HEK293 (cell line): ENCODE data around the gene SYNE1.
A peak's percentile ranks its signal among the peaks of the same experiment; 100 is the strongest.

Experiments used
- CTCF ChIA-PET: fragments of 350-600 bp; formaldehyde crosslinking; extraction: SDS; loops from one replicate; lab custom pipeline; 2021; ENCODE audit warnings: antibody characterized with exemption; lab: Yijun Ruan, JAX
- POLR2A ChIA-PET: fragments of 300-600 bp; formaldehyde crosslinking; extraction: SDS; loops from one replicate; lab custom pipeline; 2020; ENCODE audit warnings: antibody characterized with exemption, inconsistent platforms; lab: Yijun Ruan, JAX
- H3K27ac ChIP-seq: fragments of 200-500 bp; sonication (Bioruptor generic); 2 replicates; pipeline ENCODE4 v1.5.1; 2014; ENCODE audit warnings: low read depth, low read length, control low read depth, inconsistent platforms; ENCODE audit errors: extremely low read depth
- H3K36me3 ChIP-seq, 2 experiments: fragments of 200-500 bp in 1 of 2; sonication (Bioruptor generic) in 1 of 2; 1 replicate in 1 of 2; 2 replicates in 1 of 2; pipeline ENCODE4 v1.5.1; 2014 to 2017; ENCODE audit warnings: inconsistent platforms in 2 of 2, low read length in 2 of 2; ENCODE audit not compliant: control insufficient read depth in 2 of 2, insufficient read depth in 1 of 2
- H3K4me1 ChIP-seq: fragments of 200-500 bp; sonication (Bioruptor generic); 2 replicates; pipeline ENCODE4 v1.5.1; 2014; ENCODE audit warnings: mild to moderate bottlenecking, low read length, inconsistent platforms; ENCODE audit not compliant: control insufficient read depth, insufficient read depth
- H3K4me3 ChIP-seq: 2 replicates; pipeline ENCODE4 v1.5.1; 2011; ENCODE audit warnings: low read depth, mild to moderate bottlenecking, control low read depth, low read length, moderate library complexity
- H3K9me3 ChIP-seq: fragments of 200-500 bp; sonication (Bioruptor generic); 2 replicates; pipeline ENCODE4 v1.5.1; 2014; ENCODE audit warnings: low read depth, low read length, inconsistent platforms; ENCODE audit not compliant: control insufficient read depth, insufficient read depth
- FEZF1 ChIP-seq: fragments of 450-650 bp; formaldehyde crosslinking; IDR thresholded peaks from 2 replicates; pipeline ENCODE4 v1.5.1; 2016; ENCODE audit warnings: missing biosample characterization, missing genetic modification characterization
- GFI1B ChIP-seq: fragments of 450-650 bp; formaldehyde crosslinking; IDR thresholded peaks from 2 replicates; pipeline ENCODE4 v1.5.1; 2016; ENCODE audit warnings: missing biosample characterization, missing genetic modification characterization
- GLIS2 ChIP-seq: fragments of 450-650 bp; formaldehyde crosslinking; IDR thresholded peaks from 2 replicates; pipeline ENCODE4 v1.5.1; 2016; ENCODE audit warnings: missing biosample characterization, missing genetic modification characterization
- KLF16 ChIP-seq: fragments of 450-650 bp; formaldehyde crosslinking; IDR thresholded peaks from 2 replicates; pipeline ENCODE4 v1.5.1; 2017; ENCODE audit warnings: missing biosample characterization, missing genetic modification characterization
- KLF8 ChIP-seq: fragments of 450-650 bp; formaldehyde crosslinking; IDR thresholded peaks from 2 replicates; pipeline ENCODE4 v1.5.1; 2016; ENCODE audit warnings: missing biosample characterization, missing genetic modification characterization
- SETDB1 ChIP-seq: IDR thresholded peaks from one replicate; pipeline ENCODE4 v1.6.1; 2017; ENCODE audit warnings: mild to moderate bottlenecking, low read length, moderate library complexity, mixed read lengths; ENCODE audit not compliant: insufficient read length
- TRIM28 ChIP-seq: IDR thresholded peaks from 2 replicates; pipeline ENCODE4 v1.6.1; 2011; ENCODE audit warnings: low read length, control low read depth, borderline replicate concordance
- WT1 ChIP-seq: fragments of 450-650 bp; formaldehyde crosslinking; IDR thresholded peaks from 2 replicates; pipeline ENCODE4 v1.5.1; 2016; ENCODE audit warnings: missing biosample characterization, missing genetic modification characterization
- ZBTB20 ChIP-seq: fragments of 450-650 bp; formaldehyde crosslinking; IDR thresholded peaks from 2 replicates; pipeline ENCODE4 v1.5.1; 2016; ENCODE audit warnings: missing biosample characterization, missing genetic modification characterization
- ZFP37 ChIP-seq: fragments of 450-650 bp; formaldehyde crosslinking; IDR thresholded peaks from 2 replicates; pipeline ENCODE4 v1.5.1; 2016; ENCODE audit warnings: missing biosample characterization, missing genetic modification characterization
- ZFP69B ChIP-seq: fragments of 450-650 bp; formaldehyde crosslinking; IDR thresholded peaks from 2 replicates; pipeline ENCODE4 v1.5.1; 2016; ENCODE audit warnings: missing biosample characterization, missing genetic modification characterization
- ZIC2 ChIP-seq: fragments of 450-650 bp; formaldehyde crosslinking; IDR thresholded peaks from 2 replicates; pipeline ENCODE4 v1.5.1; 2016; ENCODE audit warnings: missing biosample characterization, missing genetic modification characterization
- ZNF132 ChIP-seq: fragments of 450-650 bp; formaldehyde crosslinking; IDR thresholded peaks from 2 replicates; pipeline ENCODE4 v1.5.1; 2017; ENCODE audit warnings: missing biosample characterization, missing genetic modification characterization, borderline replicate concordance
- ZNF140 ChIP-seq: fragments of 450-650 bp; formaldehyde crosslinking; IDR thresholded peaks from 2 replicates; pipeline ENCODE4 v1.5.1; 2016; ENCODE audit warnings: missing biosample characterization, missing genetic modification characterization
- ZNF157 ChIP-seq: fragments of 450-650 bp; formaldehyde crosslinking; IDR thresholded peaks from 2 replicates; pipeline ENCODE4 v1.5.1; 2016; ENCODE audit warnings: missing biosample characterization, missing genetic modification characterization
- ZNF184 ChIP-seq: fragments of 450-650 bp; IDR thresholded peaks from 2 replicates; pipeline ENCODE4 v1.5.1; 2018; ENCODE audit warnings: missing biosample characterization, mild to moderate bottlenecking, missing genetic modification characterization
- ZNF202 ChIP-seq: fragments of 450-650 bp; formaldehyde crosslinking; IDR thresholded peaks from 2 replicates; pipeline ENCODE4 v1.5.1; 2016; ENCODE audit warnings: missing biosample characterization, missing genetic modification characterization, borderline replicate concordance
- ZNF211 ChIP-seq: fragments of 450-650 bp; formaldehyde crosslinking; IDR thresholded peaks from 2 replicates; pipeline ENCODE4 v1.5.1; 2016; ENCODE audit warnings: low read depth, missing biosample characterization, missing genetic modification characterization
- ZNF354C ChIP-seq: fragments of 450-650 bp; formaldehyde crosslinking; IDR thresholded peaks from 2 replicates; pipeline ENCODE4 v1.5.1; 2016; ENCODE audit warnings: missing biosample characterization, missing genetic modification characterization, low read depth, borderline replicate concordance
- ZNF404 ChIP-seq: fragments of 450-650 bp; formaldehyde crosslinking; IDR thresholded peaks from 2 replicates; pipeline ENCODE4 v1.5.1; 2017; ENCODE audit warnings: missing biosample characterization, missing genetic modification characterization
- ZNF560 ChIP-seq: fragments of 450-650 bp; formaldehyde crosslinking; IDR thresholded peaks from 2 replicates; pipeline ENCODE4 v1.5.1; 2017; ENCODE audit warnings: missing biosample characterization, missing genetic modification characterization, borderline replicate concordance
- ZNF654 ChIP-seq: fragments of 450-650 bp; formaldehyde crosslinking; IDR thresholded peaks from 2 replicates; pipeline ENCODE4 v1.5.1; 2016; ENCODE audit warnings: low read depth, missing biosample characterization, missing genetic modification characterization
- ZNF664 ChIP-seq: fragments of 450-650 bp; formaldehyde crosslinking; IDR thresholded peaks from 2 replicates; pipeline ENCODE4 v1.5.1; 2016; ENCODE audit warnings: missing biosample characterization, missing genetic modification characterization
- ZNF843 ChIP-seq: fragments of 450-650 bp; formaldehyde crosslinking; IDR thresholded peaks from 2 replicates; pipeline ENCODE4 v1.5.1; 2016; ENCODE audit warnings: missing biosample characterization, missing genetic modification characterization
- ZXDB ChIP-seq: fragments of 450-650 bp; formaldehyde crosslinking; IDR thresholded peaks from 2 replicates; pipeline ENCODE4 v1.5.1; 2016; ENCODE audit warnings: missing biosample characterization, missing genetic modification characterization
- TF ChIP-seq, protein P1 (sequence below): fragments of 450-650 bp; formaldehyde crosslinking; IDR thresholded peaks from 2 replicates; pipeline ENCODE4 v1.5.1; 2016; ENCODE audit warnings: missing biosample characterization, missing genetic modification characterization
- TF ChIP-seq, protein P2 (sequence below): fragments of 450-650 bp; formaldehyde crosslinking; IDR thresholded peaks from 2 replicates; pipeline ENCODE4 v1.5.1; 2016; ENCODE audit warnings: missing biosample characterization, missing genetic modification characterization, low read depth
- TF ChIP-seq, protein P3 (sequence below): fragments of 450-650 bp; formaldehyde crosslinking; IDR thresholded peaks from 2 replicates; pipeline ENCODE4 v1.5.1; 2016; ENCODE audit warnings: missing biosample characterization, missing genetic modification characterization
- TF ChIP-seq, protein P4 (sequence below): fragments of 450-650 bp; IDR thresholded peaks from 2 replicates; pipeline ENCODE4 v1.5.1; 2018; ENCODE audit warnings: missing biosample characterization, missing genetic modification characterization

SYNE1 gene

DNA sequence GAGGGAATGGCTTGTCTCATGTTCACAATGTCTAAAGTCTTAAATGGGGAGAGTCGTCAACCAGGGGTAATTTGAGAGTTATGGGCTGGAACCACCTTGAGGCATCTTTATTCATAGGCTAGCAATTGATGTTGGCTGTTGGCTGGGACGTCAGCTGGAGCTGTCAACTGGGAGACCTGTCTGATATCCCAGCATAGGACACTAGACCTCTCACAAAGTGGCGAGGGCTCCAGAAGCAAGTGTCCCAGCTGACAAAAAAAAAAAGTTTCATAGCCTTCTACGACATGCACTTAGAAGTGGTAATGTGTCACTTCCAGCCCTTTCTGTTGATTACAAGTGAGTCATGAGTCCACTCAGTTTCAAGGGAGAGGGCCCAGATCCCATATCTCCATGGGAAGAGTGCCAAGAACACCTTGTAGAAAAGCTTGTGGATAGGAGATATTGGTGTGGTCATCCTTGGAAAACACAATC is 551.7 kb downstream of the SYNE1 start (continued):
- TF ChIP-seq KLF8 (tag by site-specific recombination) (0 out of 2 replicates have a peak, but pooled peaks have one; percentile 28), GFI1B (no peak), WT1 (tag by site-specific recombination) (no peak), ZBTB20 (tag by site-specific recombination) (no peak), ZNF843 (0 out of 2 replicates have a peak, but pooled peaks have one; percentile 15), ZNF654 (tag by site-specific recombination) (0 out of 2 replicates have a peak, but pooled peaks have one; percentile 5), FEZF1 (tag by site-specific recombination) (peak; percentile 58), ZNF184 (tag by site-specific recombination) (0 out of 2 replicates have a peak, but pooled peaks have one; percentile 77), SETDB1 (peak; percentile 21)
- TF ChIP-seq, protein P1, sequence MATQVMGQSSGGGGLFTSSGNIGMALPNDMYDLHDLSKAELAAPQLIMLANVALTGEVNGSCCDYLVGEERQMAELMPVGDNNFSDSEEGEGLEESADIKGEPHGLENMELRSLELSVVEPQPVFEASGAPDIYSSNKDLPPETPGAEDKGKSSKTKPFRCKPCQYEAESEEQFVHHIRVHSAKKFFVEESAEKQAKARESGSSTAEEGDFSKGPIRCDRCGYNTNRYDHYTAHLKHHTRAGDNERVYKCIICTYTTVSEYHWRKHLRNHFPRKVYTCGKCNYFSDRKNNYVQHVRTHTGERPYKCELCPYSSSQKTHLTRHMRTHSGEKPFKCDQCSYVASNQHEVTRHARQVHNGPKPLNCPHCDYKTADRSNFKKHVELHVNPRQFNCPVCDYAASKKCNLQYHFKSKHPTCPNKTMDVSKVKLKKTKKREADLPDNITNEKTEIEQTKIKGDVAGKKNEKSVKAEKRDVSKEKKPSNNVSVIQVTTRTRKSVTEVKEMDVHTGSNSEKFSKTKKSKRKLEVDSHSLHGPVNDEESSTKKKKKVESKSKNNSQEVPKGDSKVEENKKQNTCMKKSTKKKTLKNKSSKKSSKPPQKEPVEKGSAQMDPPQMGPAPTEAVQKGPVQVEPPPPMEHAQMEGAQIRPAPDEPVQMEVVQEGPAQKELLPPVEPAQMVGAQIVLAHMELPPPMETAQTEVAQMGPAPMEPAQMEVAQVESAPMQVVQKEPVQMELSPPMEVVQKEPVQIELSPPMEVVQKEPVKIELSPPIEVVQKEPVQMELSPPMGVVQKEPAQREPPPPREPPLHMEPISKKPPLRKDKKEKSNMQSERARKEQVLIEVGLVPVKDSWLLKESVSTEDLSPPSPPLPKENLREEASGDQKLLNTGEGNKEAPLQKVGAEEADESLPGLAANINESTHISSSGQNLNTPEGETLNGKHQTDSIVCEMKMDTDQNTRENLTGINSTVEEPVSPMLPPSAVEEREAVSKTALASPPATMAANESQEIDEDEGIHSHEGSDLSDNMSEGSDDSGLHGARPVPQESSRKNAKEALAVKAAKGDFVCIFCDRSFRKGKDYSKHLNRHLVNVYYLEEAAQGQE (tag by site-specific recombination), result no peak

DNA sequence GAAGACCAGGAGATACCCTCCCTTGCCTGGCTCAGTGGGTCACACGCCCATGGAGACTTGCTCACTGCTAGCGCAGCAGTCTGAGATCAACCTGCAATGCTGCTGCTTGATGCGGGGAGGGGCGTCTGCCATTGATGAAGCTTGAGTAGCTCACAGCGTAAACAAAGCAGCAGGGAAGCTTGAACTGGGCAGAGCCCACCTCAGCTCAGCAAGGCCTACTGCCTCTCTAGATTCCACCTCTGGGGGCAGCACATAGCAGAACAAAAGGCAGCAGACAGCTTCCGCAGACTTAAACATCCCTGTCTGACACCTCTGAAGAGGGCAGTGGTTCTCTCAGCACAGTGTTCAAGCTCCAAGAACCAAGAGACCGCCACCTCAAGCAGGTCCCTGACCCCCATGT is 558.4 kb downstream of the SYNE1 start:
- H3K27ac ChIP-seq, result no peak overlapping the region
- POLR2A ChIA-PET, result no interaction called here
- no peaks in the 10 kb centered on the region for H3K36me3 ChIP-seq
- CTCF ChIA-PET, result interaction anchor here (0.6 to 1.1 kb wide), 2 partner anchors 313 to 845 kb away, joined by 4 to 5 read pairs; no protein-coding TSS in a partner anchor
- TF ChIP-seq, protein P2, sequence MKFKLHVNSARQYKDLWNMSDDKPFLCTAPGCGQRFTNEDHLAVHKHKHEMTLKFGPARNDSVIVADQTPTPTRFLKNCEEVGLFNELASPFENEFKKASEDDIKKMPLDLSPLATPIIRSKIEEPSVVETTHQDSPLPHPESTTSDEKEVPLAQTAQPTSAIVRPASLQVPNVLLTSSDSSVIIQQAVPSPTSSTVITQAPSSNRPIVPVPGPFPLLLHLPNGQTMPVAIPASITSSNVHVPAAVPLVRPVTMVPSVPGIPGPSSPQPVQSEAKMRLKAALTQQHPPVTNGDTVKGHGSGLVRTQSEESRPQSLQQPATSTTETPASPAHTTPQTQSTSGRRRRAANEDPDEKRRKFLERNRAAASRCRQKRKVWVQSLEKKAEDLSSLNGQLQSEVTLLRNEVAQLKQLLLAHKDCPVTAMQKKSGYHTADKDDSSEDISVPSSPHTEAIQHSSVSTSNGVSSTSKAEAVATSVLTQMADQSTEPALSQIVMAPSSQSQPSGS (tag by site-specific recombination), result no peak
- TF ChIP-seq ZNF404 (tag by site-specific recombination) (no peak), GFI1B (no peak), ZNF140 (no peak), ZFP37 (tag by site-specific recombination) (no peak), KLF16 (tag by site-specific recombination) (no peak), ZXDB (no peak), ZNF560 (tag by site-specific recombination) (no peak), ZNF664 (tag by site-specific recombination) (no peak), ZNF157 (no peak), ZNF132 (tag by site-specific recombination) (no peak), ZNF354C (no peak), ZIC2 (tag by site-specific recombination) (no peak), TRIM28 (no peak), ZFP69B (no peak), GLIS2 (tag by site-specific recombination) (no peak), ZNF211 (no peak), ZNF202 (tag by site-specific recombination) (no peak)
- TF ChIP-seq, protein P3, sequence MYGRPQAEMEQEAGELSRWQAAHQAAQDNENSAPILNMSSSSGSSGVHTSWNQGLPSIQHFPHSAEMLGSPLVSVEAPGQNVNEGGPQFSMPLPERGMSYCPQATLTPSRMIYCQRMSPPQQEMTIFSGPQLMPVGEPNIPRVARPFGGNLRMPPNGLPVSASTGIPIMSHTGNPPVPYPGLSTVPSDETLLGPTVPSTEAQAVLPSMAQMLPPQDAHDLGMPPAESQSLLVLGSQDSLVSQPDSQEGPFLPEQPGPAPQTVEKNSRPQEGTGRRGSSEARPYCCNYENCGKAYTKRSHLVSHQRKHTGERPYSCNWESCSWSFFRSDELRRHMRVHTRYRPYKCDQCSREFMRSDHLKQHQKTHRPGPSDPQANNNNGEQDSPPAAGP (tag by site-specific recombination), result no peak
- TF ChIP-seq, protein P4, sequence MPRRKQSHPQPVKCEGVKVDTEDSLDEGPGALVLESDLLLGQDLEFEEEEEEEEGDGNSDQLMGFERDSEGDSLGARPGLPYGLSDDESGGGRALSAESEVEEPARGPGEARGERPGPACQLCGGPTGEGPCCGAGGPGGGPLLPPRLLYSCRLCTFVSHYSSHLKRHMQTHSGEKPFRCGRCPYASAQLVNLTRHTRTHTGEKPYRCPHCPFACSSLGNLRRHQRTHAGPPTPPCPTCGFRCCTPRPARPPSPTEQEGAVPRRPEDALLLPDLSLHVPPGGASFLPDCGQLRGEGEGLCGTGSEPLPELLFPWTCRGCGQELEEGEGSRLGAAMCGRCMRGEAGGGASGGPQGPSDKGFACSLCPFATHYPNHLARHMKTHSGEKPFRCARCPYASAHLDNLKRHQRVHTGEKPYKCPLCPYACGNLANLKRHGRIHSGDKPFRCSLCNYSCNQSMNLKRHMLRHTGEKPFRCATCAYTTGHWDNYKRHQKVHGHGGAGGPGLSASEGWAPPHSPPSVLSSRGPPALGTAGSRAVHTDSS (tag by site-specific recombination), result no peak
- no peaks in the 10 kb centered on the region for H3K9me3 ChIP-seq
- H3K4me1 ChIP-seq, result no peaks in the 10 kb centered on the region
- H3K4me3 ChIP-seq, result no peak overlapping the region
